ENCODE results near the gene WHRN. TPM values are rescaled to one million over a fixed set of nuclear protein-coding genes. Genes with fewer than 3 reads are reported as not detected.

WHRN gene
- total and polyA plus RNA-seq, 2 of the 13 experiments (the other 11 are each of a cell fraction or from before 2014, with no cell fraction given): 2.3 to 5.3 TPM

DNA sequence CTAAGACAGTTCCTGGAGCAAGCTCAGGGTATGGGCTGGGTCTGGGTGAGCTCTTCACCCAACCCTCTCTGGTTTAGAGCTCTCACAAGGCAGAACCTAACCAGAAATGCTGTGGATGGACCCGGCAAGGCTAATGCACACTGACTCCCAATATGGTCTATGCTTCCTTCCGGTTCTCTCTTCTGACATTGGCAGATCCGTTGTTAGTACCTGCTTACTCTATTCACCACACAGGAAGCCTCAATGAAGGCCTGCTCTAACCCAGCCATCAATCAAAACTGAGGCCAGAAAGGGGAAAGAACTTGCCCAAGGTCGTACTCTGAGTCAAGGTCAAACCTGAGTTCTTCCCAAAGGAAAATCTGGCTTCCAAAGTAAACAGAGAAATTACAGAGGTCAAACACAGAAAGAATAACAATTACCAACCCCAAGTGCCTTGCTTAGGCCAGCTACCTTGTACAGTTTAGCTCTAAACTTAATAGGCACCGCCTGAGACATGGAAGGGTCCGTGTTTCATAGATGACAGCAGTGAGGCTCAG, 71.5 kb downstream of the WHRN start (continued):
- TF ChIP-seq ZFYVE20 (CRISPR knock-in tag; IDR thresholded peaks at IDR 0.05; ENCODE audit: borderline replicate concordance, low read depth) (no peak), DNMT1 (CRISPR knock-in tag; IDR thresholded peaks at IDR 0.05) (no peak), ZNF263 (CRISPR knock-in tag; IDR thresholded peaks at IDR 0.05) (no peak), ZNF160 (CRISPR knock-in tag; IDR thresholded peaks at IDR 0.05) (no peak), ZZZ3 (CRISPR knock-in tag; IDR thresholded peaks at IDR 0.05; ENCODE audit: borderline replicate concordance) (no peak), RBM39 (IDR thresholded peaks at IDR 0.05; ENCODE audit: low read depth, low read length, poor library complexity, severe bottlenecking) (no peak), REPIN1 (CRISPR knock-in tag; IDR thresholded peaks at IDR 0.05; ENCODE audit: borderline replicate concordance, low read depth) (no peak), ZFX (CRISPR knock-in tag; IDR thresholded peaks at IDR 0.05; ENCODE audit: low read depth) (no peak), SSRP1 (CRISPR knock-in tag; IDR thresholded peaks at IDR 0.05) (no peak), HNF4A (CRISPR knock-in tag; IDR thresholded peaks at IDR 0.05) (0 out of 2 replicates have a peak, but pooled peaks have one; percentile 15), KLF13 (CRISPR knock-in tag; IDR thresholded peaks at IDR 0.05) (no peak)
- TF ChIP-seq, protein P1, sequence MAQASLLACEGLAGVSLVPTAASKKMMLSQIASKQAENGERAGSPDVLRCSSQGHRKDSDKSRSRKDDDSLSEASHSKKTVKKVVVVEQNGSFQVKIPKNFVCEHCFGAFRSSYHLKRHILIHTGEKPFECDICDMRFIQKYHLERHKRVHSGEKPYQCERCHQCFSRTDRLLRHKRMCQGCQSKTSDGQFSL (CRISPR knock-in tag; IDR thresholded peaks at IDR 0.05): no peak
- TF ChIP-seq, protein P2, sequence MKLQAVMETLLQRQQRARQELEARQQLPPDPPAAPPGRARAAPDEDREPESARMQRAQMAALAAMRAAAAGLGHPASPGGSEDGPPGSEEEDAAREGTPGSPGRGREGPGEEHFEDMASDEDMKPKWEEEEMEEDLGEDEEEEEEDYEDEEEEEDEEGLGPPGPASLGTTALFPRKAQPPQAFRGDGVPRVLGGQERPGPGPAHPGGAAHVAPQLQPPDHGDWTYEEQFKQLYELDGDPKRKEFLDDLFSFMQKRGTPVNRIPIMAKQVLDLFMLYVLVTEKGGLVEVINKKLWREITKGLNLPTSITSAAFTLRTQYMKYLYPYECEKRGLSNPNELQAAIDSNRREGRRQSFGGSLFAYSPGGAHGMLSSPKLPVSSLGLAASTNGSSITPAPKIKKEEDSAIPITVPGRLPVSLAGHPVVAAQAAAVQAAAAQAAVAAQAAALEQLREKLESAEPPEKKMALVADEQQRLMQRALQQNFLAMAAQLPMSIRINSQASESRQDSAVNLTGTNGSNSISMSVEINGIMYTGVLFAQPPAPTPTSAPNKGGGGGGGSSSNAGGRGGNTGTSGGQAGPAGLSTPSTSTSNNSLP (IDR thresholded peaks at IDR 0.05; ENCODE audit: low read depth, low read length): no peak
- TF ChIP-seq, protein P3, sequence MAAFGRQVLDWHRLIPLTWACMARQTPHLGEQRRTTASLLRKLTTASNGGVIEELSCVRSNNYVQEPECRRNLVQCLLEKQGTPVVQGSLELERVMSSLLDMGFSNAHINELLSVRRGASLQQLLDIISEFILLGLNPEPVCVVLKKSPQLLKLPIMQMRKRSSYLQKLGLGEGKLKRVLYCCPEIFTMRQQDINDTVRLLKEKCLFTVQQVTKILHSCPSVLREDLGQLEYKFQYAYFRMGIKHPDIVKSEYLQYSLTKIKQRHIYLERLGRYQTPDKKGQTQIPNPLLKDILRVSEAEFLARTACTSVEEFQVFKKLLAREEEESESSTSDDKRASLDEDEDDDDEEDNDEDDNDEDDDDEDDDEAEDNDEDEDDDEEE (CRISPR knock-in tag; IDR thresholded peaks at IDR 0.05): no peak

Measured in HepG2 (cell line).